ENCODE data around the gene NFE2.

NFE2 gene

GRCh38 chr12:54249489-54249888, 51.3 kb downstream of the NFE2 start:
- DNase-seq (ENCODE audit: low spot score), result no peak

GRCh38 chr12:54246011-54246641, 54.7 kb downstream of the NFE2 start:
- DNase-seq (ENCODE audit: low spot score), result no peak
